Panc1 (cell line): ENCODE measurements around the gene PHC2. TPM values are rescaled to one million over a fixed set of nuclear protein-coding genes. Genes with fewer than 3 reads are reported as not detected.

Experiments
- ATAC-seq: fragments of 200-7000 bp; cut with Tn5 transposase; 2 replicates; pipeline ENCODE4 v1.9.1; 2020; ENCODE audit warnings: mild to moderate bottlenecking, moderate library complexity
- BruUV-seq: library from RNA; stranded (reverse); fragments of 400-500 nt; replicated peaks from 2 replicates; lab custom pipeline; 2021; lab: Mats Ljungman, UMichigan
- CTCF ChIA-PET: fragments of 300-600 bp; sonication (Branson Sonifier 250); formaldehyde crosslinking; loops from one replicate; lab custom pipeline; 2022; ENCODE audit warnings: antibody characterized with exemption; lab: Charles Lee
- POLR2A ChIA-PET: fragments of 300-600 bp; sonication (Branson Sonifier 250); formaldehyde crosslinking; loops from one replicate; lab custom pipeline; 2022; ENCODE audit warnings: antibody characterized with exemption; lab: Charles Lee
- DNase-seq: peaks from one replicate; pipeline ENCODE4 v3.0.0-alpha.2; 2010; ENCODE audit warnings: low read depth, low spot score
- H3K27ac ChIP-seq: 2 replicates; pipeline ENCODE4 v1.5.1; 2011; ENCODE audit warnings: mild to moderate bottlenecking, low read length, inconsistent platforms
- H3K27me3 ChIP-seq: fragments of 200-500 bp; sonication (Bioruptor generic); 2 replicates; pipeline ENCODE4 v1.6.0; 2014; ENCODE audit warnings: low read length, inconsistent platforms; ENCODE audit not compliant: control insufficient read depth, insufficient read depth
- H3K36me3 ChIP-seq: fragments of 200-500 bp; sonication (Bioruptor generic); 2 replicates; pipeline ENCODE4 v1.5.1; 2014; ENCODE audit warnings: inconsistent platforms, mild to moderate bottlenecking, low read length, moderate library complexity; ENCODE audit not compliant: control insufficient read depth, insufficient read depth
- H3K4me1 ChIP-seq: 2 replicates; pipeline ENCODE4 v1.5.1; 2011; ENCODE audit warnings: inconsistent platforms, mild to moderate bottlenecking, low read length, moderate library complexity; ENCODE audit not compliant: control insufficient read depth, insufficient read depth
- H3K4me3 ChIP-seq, 2 experiments: 2 replicates each; pipeline ENCODE4 v1.5.1; 2011 to 2012; ENCODE audit warnings: low read depth in 2 of 2, low read length in 2 of 2, mild to moderate bottlenecking in 2 of 2, inconsistent platforms in 1 of 2, moderate library complexity in 1 of 2
- H3K9me3 ChIP-seq: fragments of 200-500 bp; sonication (Bioruptor generic); 2 replicates; pipeline ENCODE4 v1.5.1; 2014; ENCODE audit warnings: low read depth, mild to moderate bottlenecking, inconsistent platforms, low read length, moderate library complexity; ENCODE audit not compliant: control insufficient read depth, insufficient read depth
- CTCF ChIP-seq: fragments of 450-650 bp; IDR thresholded peaks from 2 replicates; pipeline ENCODE4 v1.5.1; 2017; ENCODE audit warnings: mild to moderate bottlenecking
- POLR2AphosphoS5 ChIP-seq: IDR thresholded peaks from 2 replicates; pipeline ENCODE4 v1.6.1; 2012; ENCODE audit warnings: mild to moderate bottlenecking, low read depth, low read length, moderate library complexity
- REST ChIP-seq, 2 experiments: IDR thresholded peaks; 2 replicates each; pipeline ENCODE4 v1.6.1; 2011 to 2012; ENCODE audit warnings: low read depth in 2 of 2, control low read depth in 1 of 2, low read length in 1 of 2, mild to moderate bottlenecking in 1 of 2, moderate library complexity in 1 of 2; ENCODE audit not compliant: insufficient read depth in 1 of 2
- SIN3A ChIP-seq: IDR thresholded peaks from 2 replicates; pipeline ENCODE4 v1.6.1; 2012; ENCODE audit warnings: low read depth, mild to moderate bottlenecking, low read length, moderate library complexity, borderline replicate concordance; ENCODE audit not compliant: insufficient read depth
- TCF7L2 ChIP-seq: IDR thresholded peaks from 2 replicates; pipeline ENCODE4 v1.6.1; 2011; ENCODE audit warnings: mild to moderate bottlenecking, low read depth, low read length, inconsistent platforms
- in situ Hi-C: cut with HindIII; loops from 2 replicates; pipeline ENCODE4 v1.10.0; 2016; ENCODE audit warnings: low sequenced_read_pairs, low pct_unique_long_range_greater_than_20kb
- intact Hi-C: fragments of 100-400 bp; cut with micrococcal nuclease; formaldehyde crosslinking; loops from one replicate; pipeline ENCODE4 v1.10.0; 2022; ENCODE audit not compliant: unreplicated experiment
- total RNA-seq: library from RNA; stranded (reverse); gene quantifications from one replicate; pipeline ENCODE4 v1.2.1, GENCODE V29; 2021; ENCODE audit not compliant: unreplicated experiment

The PHC2 gene
- total RNA-seq, 1 experiment from 2014 or later, result 122 TPM

DNA sequence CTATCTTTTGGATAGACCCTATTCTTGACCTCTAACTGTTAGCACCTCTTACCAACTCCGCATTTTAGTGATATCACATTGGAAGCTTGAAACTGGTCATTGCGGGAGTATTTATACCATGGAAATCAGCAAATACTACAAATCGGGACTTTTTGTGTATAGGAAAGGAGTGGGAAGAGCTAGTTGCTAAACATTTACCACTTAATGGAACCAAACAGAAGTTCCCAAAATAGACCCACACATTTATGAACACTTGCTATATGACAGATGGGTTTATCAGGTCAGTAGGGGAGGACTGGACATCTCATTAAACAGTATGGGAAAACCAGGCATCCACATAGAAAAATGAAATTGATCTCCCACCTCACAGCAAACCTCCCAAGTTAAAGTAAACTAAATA is 29.4 kb downstream of the PHC2 start:
- in situ Hi-C loops (no loop called here), intact Hi-C loops (no loop called here)
- BruUV-seq, result no TSS peak
- no peak for TF ChIP-seq CTCF
- no peak for TF ChIP-seq POLR2AphosphoS5
- no peak for TF ChIP-seq TCF7L2
- TF ChIP-seq SIN3A, result no peak
- DNase-seq (no peak), ATAC-seq (no peak)
- H3K9me3 ChIP-seq, result 0 out of 2 replicates have a peak, but pooled peaks cover 3% of the 10 kb centered on the region
- no peaks in the 10 kb centered on the region for H3K4me1 ChIP-seq
- ChIA-PET POLR2A (no interaction called here), CTCF (no interaction called here)
- H3K36me3 ChIP-seq, result no peaks in the 10 kb centered on the region
- no peaks in the 10 kb centered on the region for H3K27me3 ChIP-seq
- H3K27ac ChIP-seq, result no peak overlapping the region
- no peak overlapping the region for H3K4me3 ChIP-seq

DNA sequence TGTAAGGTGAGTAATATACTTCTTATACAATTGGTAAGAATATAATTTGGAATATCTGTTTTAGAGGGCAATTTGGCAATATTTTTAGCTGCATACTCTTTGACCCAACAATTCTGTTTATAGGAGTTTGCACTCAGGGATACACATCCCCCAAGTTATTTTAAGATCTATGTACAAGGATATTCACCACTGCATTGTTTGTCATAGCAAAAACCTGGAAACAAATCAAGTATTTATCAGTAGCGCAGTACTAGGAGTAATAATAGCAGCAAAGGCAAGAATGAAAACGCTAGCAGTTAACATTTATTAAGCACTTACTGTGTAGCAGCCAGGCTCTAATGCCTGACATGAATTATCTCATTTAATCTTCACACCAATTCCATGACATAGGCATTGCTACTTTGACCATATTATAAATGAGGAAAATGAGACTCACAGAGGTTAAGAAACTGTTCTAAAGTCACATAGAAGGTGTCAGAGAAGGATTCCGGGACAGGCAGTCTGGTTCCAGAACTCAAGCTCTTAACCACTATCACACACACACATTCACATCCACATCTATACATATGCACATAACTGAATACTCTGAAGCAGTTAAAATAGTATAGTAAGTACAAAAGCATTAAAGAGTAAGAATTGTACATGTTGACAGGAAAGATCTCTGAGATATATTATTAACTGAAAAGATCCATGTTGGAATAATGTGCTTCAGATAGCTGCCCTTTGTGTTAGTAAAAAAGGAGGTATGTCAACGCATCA is 30.6 kb downstream of the PHC2 start:
- Histone ChIP-seq H3K27ac (no peak overlapping the region), H3K36me3 (no peaks in the 10 kb centered on the region), H3K4me3 (no peak overlapping the region), H3K27me3 (no peaks in the 10 kb centered on the region), H3K4me1 (no peaks in the 10 kb centered on the region), H3K9me3 (no peaks in the 10 kb centered on the region)
- in situ Hi-C loops (no loop called here), intact Hi-C loops (no loop called here)
- ChIA-PET POLR2A (no interaction called here), CTCF (no interaction called here)
- ATAC-seq, result no peak
- DNase-seq, result no peak
- TF ChIP-seq TCF7L2, result no peak
- no peak for TF ChIP-seq POLR2AphosphoS5
- no peak for TF ChIP-seq REST (IDR thresholded peaks at IDR 0.05; ENCODE audit: insufficient read depth in 1 of 2, low read depth in 2 of 2, low read length in 1 of 2)
- no peak for TF ChIP-seq SIN3A
- no peak for TF ChIP-seq CTCF
- no TSS peak for BruUV-seq
